Activated CD4-positive, alpha-beta T cell treated with anti-CD3 and anti-CD28 coated beads for 36 hours (primary cell): ENCODE results near the gene ABHD13. TPM values are rescaled to one million over a fixed set of nuclear protein-coding genes. Genes with fewer than 3 reads are reported as not detected.
A peak's percentile ranks its signal among the peaks of the same experiment; 100 is the strongest.

ENCODE experiments used
- ATAC-seq: fragments of 200-7000 bp; cut with Tn5 transposase; one replicate; pipeline ENCODE4 v1.10.0; 2021; ENCODE audit warnings: mild to moderate bottlenecking, moderate library complexity
- CTCF ChIA-PET: fragments of 350-600 bp; sonication (Branson Sonifier 250); formaldehyde crosslinking; loops from one replicate; lab custom pipeline; 2021; ENCODE audit warnings: antibody characterized with exemption; lab: Charles Lee
- POLR2A ChIA-PET: fragments of 350-600 bp; sonication (Branson Sonifier 250); formaldehyde crosslinking; loops from one replicate; lab custom pipeline; 2021; ENCODE audit warnings: antibody characterized with exemption, inconsistent platforms; lab: Charles Lee
- DNase-seq: peaks from one replicate; pipeline ENCODE4 v3.0.0-alpha.2; 2020
- H3K27ac Mint-ChIP-seq: one replicate; pipeline ENCODE4 v1.8.0; 2021; ENCODE audit warnings: mixed read lengths
- H3K27me3 Mint-ChIP-seq: one replicate; pipeline ENCODE4 v1.8.0; 2021; ENCODE audit warnings: mixed read lengths
- H3K36me3 Mint-ChIP-seq: one replicate; pipeline ENCODE4 v1.8.0; 2021; ENCODE audit warnings: low read depth, mixed read lengths
- H3K4me1 Mint-ChIP-seq: one replicate; pipeline ENCODE4 v1.8.0; 2021; ENCODE audit warnings: mixed read lengths
- H3K4me3 Mint-ChIP-seq: one replicate; pipeline ENCODE4 v1.8.0; 2021; ENCODE audit warnings: mild to moderate bottlenecking, moderate library complexity, mixed read lengths
- H3K9me3 Mint-ChIP-seq: one replicate; pipeline ENCODE4 v1.8.0; 2021; ENCODE audit warnings: low read depth, mixed read lengths
- intact Hi-C, 2 experiments: fragments of 100-400 bp; cut with DNase I in 1 of 2; cut with micrococcal nuclease in 1 of 2; formaldehyde crosslinking; loops; one replicate each; pipeline versions ENCODE4 v1.14.2 to v1.15.1; 2022 to 2024; cut with DNase I, micrococcal nuclease
- total RNA-seq, 2 experiments: library from RNA; stranded (reverse); gene quantifications; one replicate each; pipeline ENCODE4 v1.2.3, GENCODE V29; 2021

ABHD13 gene
- total RNA-seq: 1 to 10 TPM; 3.4 to 4.4 TPM

DNA sequence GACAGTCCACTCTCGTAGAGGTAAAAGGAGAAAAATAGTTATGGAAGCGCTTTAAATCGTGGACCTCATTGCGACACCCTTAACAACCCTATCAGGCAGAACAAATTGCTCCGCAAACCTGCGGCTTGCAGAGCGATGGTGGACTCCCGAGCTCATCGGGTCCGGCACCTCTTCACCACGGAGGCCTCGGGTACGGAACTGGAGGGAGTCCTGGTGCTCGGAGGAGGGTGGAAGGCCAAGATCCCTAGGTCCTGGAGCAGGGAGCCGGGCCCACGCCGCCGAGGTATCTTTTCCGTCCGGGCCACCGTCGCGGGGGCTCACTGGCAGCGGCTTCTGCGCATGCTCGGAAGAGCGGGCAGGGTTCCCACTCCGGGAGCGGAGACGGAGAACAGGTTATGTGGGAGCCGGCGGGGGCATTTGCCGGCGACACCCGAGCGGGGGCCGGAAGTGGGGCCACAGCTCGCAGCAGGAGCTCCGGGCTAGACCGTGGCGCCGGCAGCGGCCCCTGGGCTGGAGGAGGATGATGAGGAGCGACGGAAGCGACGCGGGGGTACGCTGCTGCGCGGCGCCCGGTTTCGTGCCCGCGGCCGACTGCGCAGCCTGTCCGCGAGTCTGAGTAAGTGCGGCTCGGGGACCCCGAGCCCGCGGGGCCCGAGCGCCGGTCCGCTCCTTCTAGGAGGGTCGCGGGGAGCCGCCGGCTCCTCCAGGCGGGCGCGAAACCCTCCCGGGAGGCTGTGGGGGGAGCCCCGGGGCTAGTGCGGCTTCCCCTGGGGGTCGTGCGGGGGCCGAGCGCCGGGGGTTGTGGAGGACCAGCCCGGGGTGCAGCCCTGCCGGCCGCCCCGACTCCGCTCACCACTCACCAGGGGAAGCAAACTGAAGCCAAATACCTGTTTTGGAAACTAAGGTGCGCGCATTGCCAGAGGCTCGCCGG is at the start of gene ABHD13:
Gene ABHD13 (plus strand): TSS at position 349 of the 931 bp plus-strand sequence. CDS start 10,827 bp downstream, outside the sequence.
- H3K27me3 Mint-ChIP-seq: no peaks in the 10 kb centered on the region
- ATAC-seq (peak; percentile 85), DNase-seq (peak; percentile 94)
- H3K27ac Mint-ChIP-seq: peak within 1 kb of the TSS; percentile 94
- intact Hi-C loops: loop anchor here (1.0 to 5.0 kb wide), 4 partner anchors 699 to 1651 kb away; partner anchors contain the start of genes IRS2 (in 2 of the 2) and ARGLU1 (in 1 of the 2)
- H3K4me3 Mint-ChIP-seq: peak within 1 kb of the TSS; percentile 88
- peaks cover 52% of the 10 kb centered on the region for H3K4me1 Mint-ChIP-seq
- H3K9me3 Mint-ChIP-seq: no peaks in the 10 kb centered on the region
- ChIA-PET POLR2A (no interaction called here), CTCF (interaction anchor here (1.2 kb wide), 1 partner anchor 9 kb away, joined by 3 read pairs; no protein-coding TSS in a partner anchor)
- peaks cover 7% of the 10 kb centered on the region for H3K36me3 Mint-ChIP-seq

GRCh38 chr13:108168929-108169328 is 49.3 kb upstream of the ABHD13 start:
- ATAC-seq: no peak
- no peak overlapping the region for H3K27ac Mint-ChIP-seq

DNA sequence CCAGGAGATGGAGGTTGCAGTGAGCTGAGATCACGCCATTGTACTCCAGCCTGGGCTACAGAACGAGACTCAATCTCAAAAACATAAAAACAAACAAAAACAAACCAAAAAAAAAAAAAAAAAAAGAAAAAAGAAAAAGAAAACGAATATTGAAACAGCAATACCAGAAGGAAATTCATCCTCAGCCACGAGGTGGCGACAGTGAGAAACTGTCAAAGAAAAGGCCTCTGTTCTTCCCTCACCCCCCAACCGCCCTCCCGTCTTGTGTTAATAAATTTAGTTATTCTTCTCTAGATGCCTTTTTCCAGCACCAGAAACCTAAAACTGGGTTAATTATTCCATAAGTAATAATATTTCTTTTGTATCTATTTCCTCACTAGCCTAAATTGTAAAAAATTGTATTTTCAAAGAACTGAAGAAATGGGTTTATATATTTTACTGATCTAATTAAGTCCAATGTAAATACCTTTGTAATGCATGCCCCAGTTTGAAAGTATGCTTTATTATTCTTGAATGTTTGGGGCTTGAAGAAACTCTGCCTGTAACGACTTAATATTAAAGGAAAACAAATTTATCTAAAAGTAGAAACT is 41.4 kb upstream of the ABHD13 start:
- Mint-ChIP-seq H3K36me3 (peaks cover 3% of the 10 kb centered on the region), H3K4me1 (no peaks in the 10 kb centered on the region), H3K4me3 (no peak overlapping the region), H3K27ac (no peak overlapping the region), H3K9me3 (peaks cover 5% of the 10 kb centered on the region), H3K27me3 (no peaks in the 10 kb centered on the region)
- ATAC-seq: peak; percentile 39
- POLR2A ChIA-PET: no interaction called here
- intact Hi-C loops: loop anchor here in 1 of 2 experiments (5.0 kb wide), 1 partner anchor 721 kb away; no protein-coding TSS in a partner anchor
- peak; percentile 78 for DNase-seq
- CTCF ChIA-PET: interaction anchor here (0.6 kb wide), 3 partner anchors 191 to 1593 kb away, joined by 3 read pairs; no protein-coding TSS in a partner anchor

More at GRCh38 chr13:108168929-108169328, 49.3 kb upstream of the ABHD13 start:
- peaks cover 6% of the 10 kb centered on the region for H3K36me3 Mint-ChIP-seq
- no peak overlapping the region for H3K4me3 Mint-ChIP-seq
- POLR2A ChIA-PET: no interaction called here
- no peaks in the 10 kb centered on the region for H3K4me1 Mint-ChIP-seq
- H3K9me3 Mint-ChIP-seq: peaks cover 12% of the 10 kb centered on the region
- CTCF ChIA-PET: no interaction called here
- DNase-seq: no peak
- H3K27me3 Mint-ChIP-seq: peaks cover 6% of the 10 kb centered on the region
- intact Hi-C loops: no loop called here

DNA sequence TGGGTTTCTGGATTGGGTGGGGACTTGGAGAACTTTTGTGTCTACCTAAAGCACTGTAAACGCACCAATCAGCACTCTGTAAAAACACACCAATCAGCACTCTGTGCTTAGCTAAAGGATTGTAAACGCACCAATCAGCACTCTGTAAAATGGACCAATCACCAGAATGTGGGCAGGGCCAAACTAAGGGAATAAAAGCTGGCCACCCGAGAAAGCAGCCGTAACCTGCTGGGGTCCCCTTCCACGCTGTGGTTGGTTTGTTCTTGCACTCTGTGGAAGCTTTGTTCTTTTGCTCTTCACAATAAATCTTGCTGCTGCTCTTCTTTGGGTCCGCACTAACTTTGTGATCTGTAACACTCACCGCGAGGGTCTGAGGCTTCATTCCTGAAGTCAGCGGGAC is 40.1 kb upstream of the ABHD13 start:
- Mint-ChIP-seq H3K9me3 (peaks cover 5% of the 10 kb centered on the region), H3K4me1 (no peaks in the 10 kb centered on the region), H3K36me3 (no peaks in the 10 kb centered on the region), H3K27ac (no peak overlapping the region), H3K27me3 (no peaks in the 10 kb centered on the region), H3K4me3 (no peak overlapping the region)
- ChIA-PET POLR2A (no interaction called here), CTCF (interaction anchor here (0.7 kb wide), 1 partner anchor 10 kb away, joined by 3 read pairs; no protein-coding TSS in a partner anchor)
- intact Hi-C loops: loop anchor here in 1 of 2 experiments (5.0 kb wide), 1 partner anchor 719 kb away; no protein-coding TSS in a partner anchor
- no peak for ATAC-seq
- no peak for DNase-seq

- Mint-ChIP-seq H3K4me3 (no peak overlapping the region), H3K9me3 (no peaks in the 10 kb centered on the region), H3K36me3 (no peaks in the 10 kb centered on the region), H3K4me1 (no peaks in the 10 kb centered on the region), H3K27me3 (peaks cover 5% of the 10 kb centered on the region), H3K27ac (no peak overlapping the region)
- ATAC-seq (no peak), DNase-seq (no peak)
- POLR2A ChIA-PET: no interaction called here
- intact Hi-C loops: no loop called here
- CTCF ChIA-PET: no interaction called here
These were observed 35.5 kb upstream of the ABHD13 start for GRCh38 chr13:108182652-108183051.

- Mint-ChIP-seq H3K4me3 (no peak overlapping the region), H3K27ac (no peak overlapping the region), H3K27me3 (peaks cover 9% of the 10 kb centered on the region), H3K36me3 (no peaks in the 10 kb centered on the region), H3K4me1 (no peaks in the 10 kb centered on the region), H3K9me3 (no peaks in the 10 kb centered on the region)
- ChIA-PET CTCF (no interaction called here), POLR2A (no interaction called here)
- no peak for DNase-seq
- intact Hi-C loops: no loop called here
- ATAC-seq: no peak
These were observed 33.0 kb upstream of the ABHD13 start for GRCh38 chr13:108185223-108185622.

DNA sequence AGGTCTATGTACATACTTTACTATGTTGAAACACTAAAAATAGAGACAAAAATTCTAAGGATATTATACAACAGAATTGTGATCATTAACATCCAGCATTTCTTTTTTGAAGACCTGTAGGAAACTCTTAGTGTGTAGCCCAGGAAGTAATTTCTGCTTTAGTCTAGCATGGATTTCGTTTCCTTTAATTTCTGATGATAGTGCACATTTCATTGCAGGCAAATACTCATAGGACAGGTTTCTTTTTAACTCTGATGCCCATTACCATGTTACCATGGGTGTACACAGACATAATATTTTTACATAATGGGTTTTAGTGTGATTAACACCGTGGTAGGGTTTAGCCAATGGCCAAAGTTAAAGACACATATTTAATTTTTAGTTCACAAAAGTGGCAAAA is 29.9 kb upstream of the ABHD13 start:
- ATAC-seq (no peak), DNase-seq (no peak)
- Mint-ChIP-seq H3K9me3 (peaks cover 5% of the 10 kb centered on the region), H3K4me3 (no peak overlapping the region), H3K27ac (no peak overlapping the region), H3K27me3 (peaks cover 16% of the 10 kb centered on the region), H3K36me3 (no peaks in the 10 kb centered on the region), H3K4me1 (no peaks in the 10 kb centered on the region)
- CTCF ChIA-PET: no interaction called here
- POLR2A ChIA-PET: no interaction called here
- intact Hi-C loops: no loop called here

GRCh38 chr13:108190897-108191296 is 27.3 kb upstream of the ABHD13 start:
- Mint-ChIP-seq H3K4me1 (no peaks in the 10 kb centered on the region), H3K4me3 (no peak overlapping the region), H3K27me3 (peaks cover 12% of the 10 kb centered on the region), H3K36me3 (no peaks in the 10 kb centered on the region), H3K9me3 (peaks cover 16% of the 10 kb centered on the region), H3K27ac (no peak overlapping the region)
- DNase-seq: no peak
- POLR2A ChIA-PET: no interaction called here
- intact Hi-C loops: no loop called here
- no peak for ATAC-seq
- CTCF ChIA-PET: no interaction called here

DNA sequence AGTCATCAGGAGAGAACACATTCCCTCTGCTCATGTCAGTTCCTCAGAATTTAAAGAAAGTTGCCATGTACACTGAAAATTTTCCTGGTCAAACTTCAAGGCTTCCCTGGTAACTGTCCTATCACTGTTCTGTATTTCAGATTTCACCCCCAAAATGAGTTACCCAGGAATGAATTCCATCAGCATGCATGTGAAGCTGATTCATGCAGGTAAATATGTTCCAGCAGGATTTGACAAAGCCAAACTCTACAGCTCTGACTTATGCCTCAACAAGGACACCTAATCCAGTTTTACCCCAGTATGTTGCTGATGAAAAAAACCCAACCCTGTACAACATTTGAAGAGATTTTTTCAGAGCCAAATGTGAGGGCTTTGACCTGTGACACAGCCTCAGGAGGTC is 24.4 kb upstream of the ABHD13 start:
- CTCF ChIA-PET: interaction anchor here (0.9 kb wide), 1 partner anchor 19 kb away, joined by 4 read pairs; no protein-coding TSS in a partner anchor
- ATAC-seq (no peak), DNase-seq (no peak)
- Mint-ChIP-seq H3K27me3 (peaks cover 16% of the 10 kb centered on the region), H3K36me3 (no peaks in the 10 kb centered on the region), H3K4me1 (no peaks in the 10 kb centered on the region), H3K9me3 (peaks cover 19% of the 10 kb centered on the region), H3K4me3 (no peak overlapping the region), H3K27ac (no peak overlapping the region)
- intact Hi-C loops: no loop called here
- POLR2A ChIA-PET: no interaction called here

DNA sequence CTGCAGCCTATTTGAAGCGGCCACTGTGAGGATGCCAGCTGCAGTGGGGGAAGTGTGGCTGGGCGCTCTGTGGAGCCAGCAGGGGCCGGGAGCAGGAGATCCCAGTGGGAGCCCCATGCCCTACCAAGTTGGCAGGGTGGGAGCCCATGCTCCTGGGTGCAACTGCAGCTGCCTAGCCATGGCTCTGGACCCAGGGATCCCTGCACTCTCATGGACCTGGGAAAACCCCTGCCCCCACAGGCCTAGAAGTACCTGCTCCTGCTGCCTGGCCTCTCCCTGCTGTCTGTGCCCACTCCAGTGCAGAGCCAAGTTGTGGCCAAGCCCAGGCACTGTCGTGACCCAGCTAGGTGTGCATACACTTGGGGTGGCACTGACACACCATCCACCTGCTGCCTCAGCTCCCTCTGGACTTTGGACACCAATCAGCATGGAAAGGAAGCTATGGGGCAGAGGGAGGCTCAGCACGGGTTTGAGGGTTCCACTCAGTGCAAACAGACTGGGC is 23.7 kb upstream of the ABHD13 start:
- H3K27ac Mint-ChIP-seq: no peak overlapping the region
- H3K36me3 Mint-ChIP-seq: no peaks in the 10 kb centered on the region
- ATAC-seq (no peak), DNase-seq (no peak)
- peaks cover 20% of the 10 kb centered on the region for H3K9me3 Mint-ChIP-seq
- ChIA-PET CTCF (interaction anchor here (0.9 kb wide), 1 partner anchor 20 kb away, joined by 4 read pairs; no protein-coding TSS in a partner anchor), POLR2A (no interaction called here)
- intact Hi-C loops: no loop called here
- H3K4me3 Mint-ChIP-seq: no peak overlapping the region
- peaks cover 19% of the 10 kb centered on the region for H3K27me3 Mint-ChIP-seq
- H3K4me1 Mint-ChIP-seq: no peaks in the 10 kb centered on the region

DNA sequence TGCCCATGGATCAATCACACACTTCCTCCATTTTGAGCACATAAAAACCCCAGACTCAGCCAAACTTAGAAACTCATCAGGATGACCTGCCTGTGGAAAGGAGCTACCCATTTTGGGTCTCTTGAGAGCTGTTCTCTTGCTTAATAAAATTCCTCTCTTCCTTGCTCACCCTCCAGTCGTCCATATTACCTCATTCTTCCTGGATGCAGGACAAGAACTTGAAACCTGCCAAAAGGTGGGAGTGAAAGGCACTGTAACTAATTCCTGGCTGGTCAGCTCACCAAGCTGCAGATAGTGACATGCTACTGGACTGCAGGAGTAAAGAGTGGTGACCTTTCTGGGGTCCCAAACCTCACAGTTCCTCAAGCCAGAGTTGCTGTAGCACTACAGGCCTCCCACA is 23.0 kb upstream of the ABHD13 start:
- H3K36me3 Mint-ChIP-seq: no peaks in the 10 kb centered on the region
- intact Hi-C loops: no loop called here
- ChIA-PET CTCF (no interaction called here), POLR2A (no interaction called here)
- no peak for ATAC-seq
- no peaks in the 10 kb centered on the region for H3K4me1 Mint-ChIP-seq
- H3K4me3 Mint-ChIP-seq: no peak overlapping the region
- no peak overlapping the region for H3K27ac Mint-ChIP-seq
- peaks cover 21% of the 10 kb centered on the region for H3K27me3 Mint-ChIP-seq
- DNase-seq: no peak
- H3K9me3 Mint-ChIP-seq: peaks cover 20% of the 10 kb centered on the region
